ENCODE measurements around the gene PTPRR. TPM values are rescaled to one million over a fixed set of nuclear protein-coding genes. Genes with fewer than 3 reads are reported as not detected.

The PTPRR gene
- total RNA-seq, 1 experiment from 2014 or later: 1.3 TPM

DNA sequence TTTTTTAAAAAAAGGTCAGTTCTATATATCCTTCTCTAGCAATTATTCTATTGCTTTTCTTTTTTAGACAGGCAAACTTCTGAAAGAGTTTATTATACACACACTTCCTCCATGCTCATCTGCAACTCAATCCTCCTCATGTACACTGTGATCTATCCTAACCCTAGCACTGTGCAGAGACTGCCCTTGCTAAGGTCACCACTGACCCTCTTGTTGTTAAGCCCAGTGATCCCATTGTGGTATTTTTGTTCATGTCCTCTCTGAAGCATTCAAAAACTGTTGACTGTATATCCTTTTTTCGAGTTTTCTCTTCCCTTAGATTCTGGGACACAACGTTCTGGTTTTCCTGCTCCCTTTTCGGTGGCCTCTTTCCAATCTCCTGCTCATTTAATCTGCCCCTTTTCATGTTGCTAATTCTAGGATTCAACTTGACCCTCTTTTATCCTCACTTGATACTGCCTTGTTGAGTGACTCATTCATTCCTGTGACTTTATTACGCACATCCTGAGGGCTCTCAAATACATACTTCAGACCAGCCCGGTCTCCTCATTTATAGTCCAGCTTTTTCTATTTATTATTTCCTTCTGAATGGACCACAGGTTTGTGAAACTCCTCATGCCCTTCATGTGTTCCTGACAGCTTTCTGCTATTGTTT lies 229.4 kb downstream of the PTPRR start:
- Histone ChIP-seq H3K4me1 (no peaks in the 10 kb centered on the region), H3K4me3 (ENCODE audit: low read depth, low read length) (no peak overlapping the region), H3K27me3 (replicated peaks; ENCODE audit: control insufficient read depth, insufficient read depth, low read length) (no peaks in the 10 kb centered on the region), H3K36me3 (ENCODE audit: control insufficient read depth, insufficient read depth, low read length) (no peaks in the 10 kb centered on the region), H3K9me3 (no peaks in the 10 kb centered on the region)
- Mint-ChIP-seq H3K27me3 (ENCODE audit: insufficient read depth, unreplicated experiment) (no peaks in the 10 kb centered on the region), H3K27ac (ENCODE audit: unreplicated experiment) (no peak overlapping the region), H3K36me3 (ENCODE audit: insufficient read depth, unreplicated experiment) (no peaks in the 10 kb centered on the region), H3K4me3 (ENCODE audit: unreplicated experiment) (no peak overlapping the region), H3K9me3 (ENCODE audit: unreplicated experiment) (no peaks in the 10 kb centered on the region), H3K4me1 (ENCODE audit: low read depth, unreplicated experiment) (no peaks in the 10 kb centered on the region)
- intact Hi-C loops (cut with micrococcal nuclease; ENCODE audit: unreplicated experiment): no loop called here
- ChIA-PET CTCF (no interaction called here), POLR2A (no interaction called here)
- BruUV-seq (replicated peaks): no TSS peak
- DNase-seq: no peak
- TF ChIP-seq, protein P1, sequence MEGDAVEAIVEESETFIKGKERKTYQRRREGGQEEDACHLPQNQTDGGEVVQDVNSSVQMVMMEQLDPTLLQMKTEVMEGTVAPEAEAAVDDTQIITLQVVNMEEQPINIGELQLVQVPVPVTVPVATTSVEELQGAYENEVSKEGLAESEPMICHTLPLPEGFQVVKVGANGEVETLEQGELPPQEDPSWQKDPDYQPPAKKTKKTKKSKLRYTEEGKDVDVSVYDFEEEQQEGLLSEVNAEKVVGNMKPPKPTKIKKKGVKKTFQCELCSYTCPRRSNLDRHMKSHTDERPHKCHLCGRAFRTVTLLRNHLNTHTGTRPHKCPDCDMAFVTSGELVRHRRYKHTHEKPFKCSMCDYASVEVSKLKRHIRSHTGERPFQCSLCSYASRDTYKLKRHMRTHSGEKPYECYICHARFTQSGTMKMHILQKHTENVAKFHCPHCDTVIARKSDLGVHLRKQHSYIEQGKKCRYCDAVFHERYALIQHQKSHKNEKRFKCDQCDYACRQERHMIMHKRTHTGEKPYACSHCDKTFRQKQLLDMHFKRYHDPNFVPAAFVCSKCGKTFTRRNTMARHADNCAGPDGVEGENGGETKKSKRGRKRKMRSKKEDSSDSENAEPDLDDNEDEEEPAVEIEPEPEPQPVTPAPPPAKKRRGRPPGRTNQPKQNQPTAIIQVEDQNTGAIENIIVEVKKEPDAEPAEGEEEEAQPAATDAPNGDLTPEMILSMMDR (IDR thresholded peaks at IDR 0.05; ENCODE audit: insufficient read depth in 1 of 2, low read depth in 1 of 2, low read length in 1 of 2, severe bottlenecking in 1 of 2, unreplicated experiment in 1 of 2): no peak

DNA sequence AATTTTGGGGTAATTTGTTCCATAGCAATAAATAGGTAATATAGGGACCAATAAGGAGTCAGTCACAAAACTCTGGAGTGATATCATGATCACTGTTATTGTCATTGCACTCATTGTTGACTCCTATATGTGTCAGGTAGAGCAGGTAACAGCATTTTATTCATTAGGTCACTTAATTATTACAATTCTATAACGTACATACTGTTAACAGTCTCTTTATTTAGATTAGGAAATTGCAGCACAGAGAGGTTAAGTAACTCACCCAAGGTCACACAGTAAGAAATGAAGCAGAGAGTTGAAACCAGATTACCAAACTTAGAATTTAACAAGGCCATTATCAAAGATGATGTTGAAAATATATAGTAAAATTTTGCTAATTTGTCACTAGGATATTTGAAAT lies 233.6 kb downstream of the PTPRR start:
- BruUV-seq (replicated peaks): no TSS peak
- H3K36me3 ChIP-seq (ENCODE audit: control insufficient read depth, insufficient read depth, low read length): no peaks in the 10 kb centered on the region

DNA sequence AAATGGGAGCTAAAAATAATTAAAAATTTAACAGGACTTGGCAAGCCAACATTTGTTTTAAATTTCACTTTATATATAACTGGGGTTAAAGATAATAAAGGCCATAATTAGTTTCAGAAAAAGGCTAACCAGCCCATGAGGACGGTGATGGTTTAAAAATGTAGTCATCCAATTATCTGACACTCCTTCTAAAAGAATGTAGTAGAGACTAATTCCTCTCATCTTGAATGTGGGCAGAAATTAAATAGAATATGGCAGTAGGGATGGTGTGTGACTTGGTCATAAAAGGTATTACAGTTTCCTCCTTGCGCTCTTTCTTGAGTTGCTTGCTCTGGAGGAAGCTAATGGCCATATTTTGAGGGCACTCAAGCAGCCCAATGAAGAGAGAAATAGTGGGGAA lies 234.2 kb downstream of the PTPRR start:
- TF ChIP-seq, protein P1 (IDR thresholded peaks at IDR 0.05; ENCODE audit: insufficient read depth in 1 of 2, low read depth in 1 of 2, low read length in 1 of 2, severe bottlenecking in 1 of 2, unreplicated experiment in 1 of 2): no peak
- no peaks in the 10 kb centered on the region for H3K9me3 ChIP-seq
- Mint-ChIP-seq H3K4me3 (ENCODE audit: unreplicated experiment) (no peak overlapping the region), H3K27me3 (ENCODE audit: insufficient read depth, unreplicated experiment) (no peaks in the 10 kb centered on the region), H3K27ac (ENCODE audit: unreplicated experiment) (no peak overlapping the region), H3K4me1 (ENCODE audit: low read depth, unreplicated experiment) (no peaks in the 10 kb centered on the region), H3K36me3 (ENCODE audit: insufficient read depth, unreplicated experiment) (no peaks in the 10 kb centered on the region), H3K9me3 (ENCODE audit: unreplicated experiment) (no peaks in the 10 kb centered on the region)
- no peak overlapping the region for H3K4me3 ChIP-seq (ENCODE audit: low read depth, low read length)
- no peaks in the 10 kb centered on the region for H3K27me3 ChIP-seq (replicated peaks; ENCODE audit: control insufficient read depth, insufficient read depth, low read length)
- intact Hi-C loops (cut with micrococcal nuclease; ENCODE audit: unreplicated experiment): no loop called here
- no peaks in the 10 kb centered on the region for H3K4me1 ChIP-seq
- H3K36me3 ChIP-seq (ENCODE audit: control insufficient read depth, insufficient read depth, low read length): no peaks in the 10 kb centered on the region
- DNase-seq: no peak
- POLR2A ChIA-PET: no interaction called here
- CTCF ChIA-PET: no interaction called here
- BruUV-seq (replicated peaks): no TSS peak

More for the DNA sequence above, 233.6 kb downstream of the PTPRR start:
- H3K4me3 Mint-ChIP-seq (ENCODE audit: unreplicated experiment): no peak overlapping the region
- H3K27me3 ChIP-seq (replicated peaks; ENCODE audit: control insufficient read depth, insufficient read depth, low read length): no peaks in the 10 kb centered on the region
- H3K9me3 ChIP-seq: no peaks in the 10 kb centered on the region
- ChIA-PET CTCF (no interaction called here), POLR2A (no interaction called here)
- no peaks in the 10 kb centered on the region for H3K27me3 Mint-ChIP-seq (ENCODE audit: insufficient read depth, unreplicated experiment)
- H3K9me3 Mint-ChIP-seq (ENCODE audit: unreplicated experiment): no peaks in the 10 kb centered on the region
- H3K36me3 Mint-ChIP-seq (ENCODE audit: insufficient read depth, unreplicated experiment): no peaks in the 10 kb centered on the region
- TF ChIP-seq, protein P1 (IDR thresholded peaks at IDR 0.05; ENCODE audit: insufficient read depth in 1 of 2, low read depth in 1 of 2, low read length in 1 of 2, severe bottlenecking in 1 of 2, unreplicated experiment in 1 of 2): no peak
- H3K4me1 ChIP-seq: no peaks in the 10 kb centered on the region
- H3K4me1 Mint-ChIP-seq (ENCODE audit: low read depth, unreplicated experiment): no peaks in the 10 kb centered on the region
- intact Hi-C loops (cut with micrococcal nuclease; ENCODE audit: unreplicated experiment): no loop called here
- no peak for DNase-seq
- no peak overlapping the region for H3K4me3 ChIP-seq (ENCODE audit: low read depth, low read length)
- no peak overlapping the region for H3K27ac Mint-ChIP-seq (ENCODE audit: unreplicated experiment)
